Measurements from ENCODE around the gene TM2D3.
"Not testable (repeated sequence)": the region's sequence is repeated elsewhere in the genome, so short reads cannot be mapped to it uniquely, and the experiment has no call there.

TM2D3 gene

DNA sequence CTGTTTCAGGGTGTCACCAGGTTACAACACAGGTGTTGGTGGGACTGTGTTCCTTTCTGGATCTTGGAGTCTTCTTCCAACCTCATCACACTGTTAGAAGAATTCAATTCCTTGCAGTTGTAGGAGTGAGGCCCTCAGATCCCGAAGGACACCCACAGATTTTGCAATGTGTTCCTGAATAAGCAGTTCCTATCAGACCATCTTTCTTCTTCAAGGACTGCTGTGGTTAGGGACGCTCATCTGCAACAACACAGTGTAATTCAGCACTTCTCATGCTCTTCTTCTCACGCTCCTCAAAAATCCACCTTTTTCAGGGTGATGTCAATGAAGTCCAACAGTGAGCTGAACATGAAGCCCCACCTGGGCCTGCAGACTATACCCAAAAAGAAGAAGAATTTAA, 18.8 kb downstream of the TM2D3 start:
- no peak for DNase-seq (ENCODE audit: low read depth, low spot score)
- no peak overlapping the region for H3K4me3 ChIP-seq (ENCODE audit: low read length)

DNA sequence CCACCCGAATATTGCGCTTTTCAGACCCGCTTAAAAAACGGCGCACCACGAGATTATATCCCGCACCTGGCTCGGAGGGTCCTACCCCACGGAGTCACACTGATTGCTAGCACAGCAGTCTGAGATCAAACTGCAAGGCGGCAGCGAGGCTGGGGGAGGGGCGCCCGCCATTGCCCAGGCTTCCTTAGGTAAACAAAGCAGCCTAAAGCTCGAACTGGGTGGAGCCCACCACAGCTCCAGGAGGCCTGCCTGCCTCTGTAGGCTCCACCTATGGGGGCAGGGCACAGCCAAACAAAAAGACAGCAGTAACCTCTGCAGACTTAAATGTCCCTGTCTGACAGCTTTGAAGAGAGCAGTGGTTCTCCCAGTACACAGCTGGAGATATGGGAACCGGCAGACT, 25.5 kb downstream of the TM2D3 start:
- not testable (repeated sequence) for H3K4me3 ChIP-seq (ENCODE audit: low read length)

DNA sequence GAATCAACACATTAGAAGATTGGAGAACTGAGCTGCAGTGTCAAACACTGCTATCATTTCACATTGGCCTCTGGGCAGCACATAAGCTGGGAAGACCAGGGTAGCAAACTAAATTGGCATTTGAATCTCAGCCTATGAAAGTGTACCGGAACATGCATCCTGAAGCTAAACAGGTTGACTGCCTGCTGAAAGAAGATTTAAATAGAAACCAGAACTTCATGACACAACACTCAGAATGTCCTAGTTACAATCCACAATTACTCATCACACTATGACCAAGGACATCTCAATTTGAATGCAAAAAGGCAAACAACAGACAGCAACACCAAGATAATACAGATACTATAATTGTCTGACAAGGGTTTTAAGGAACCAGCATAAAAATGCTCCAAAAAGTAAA, 26.2 kb downstream of the TM2D3 start:
- H3K4me3 ChIP-seq (ENCODE audit: low read length): no peak overlapping the region
- DNase-seq (ENCODE audit: low read depth, low spot score): no peak

More for the DNA sequence above, 25.5 kb downstream of the TM2D3 start:
- DNase-seq (ENCODE audit: low read depth, low spot score): not testable (repeated sequence)

DNA sequence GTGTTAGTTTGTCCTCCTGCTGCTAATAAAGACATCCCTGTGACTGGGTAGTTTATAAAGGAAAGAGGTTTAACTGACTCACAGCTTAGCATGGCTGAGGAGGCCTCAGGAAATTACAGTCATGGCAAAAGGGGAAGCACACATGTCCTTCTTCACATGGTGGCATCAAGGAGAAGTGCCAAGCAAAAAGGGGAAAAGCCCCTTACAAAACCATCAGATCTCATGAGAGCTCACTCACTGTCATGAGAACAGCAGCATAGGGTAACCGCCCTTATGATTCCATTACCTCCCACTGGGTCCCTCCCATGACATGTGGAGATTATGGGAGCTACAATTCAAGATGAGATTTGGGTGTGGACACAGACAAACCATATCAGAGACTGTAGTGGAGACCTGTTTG, 27.0 kb downstream of the TM2D3 start:
- no peak overlapping the region for H3K4me3 ChIP-seq (ENCODE audit: low read length)
- no peak for DNase-seq (ENCODE audit: low read depth, low spot score)

DNA sequence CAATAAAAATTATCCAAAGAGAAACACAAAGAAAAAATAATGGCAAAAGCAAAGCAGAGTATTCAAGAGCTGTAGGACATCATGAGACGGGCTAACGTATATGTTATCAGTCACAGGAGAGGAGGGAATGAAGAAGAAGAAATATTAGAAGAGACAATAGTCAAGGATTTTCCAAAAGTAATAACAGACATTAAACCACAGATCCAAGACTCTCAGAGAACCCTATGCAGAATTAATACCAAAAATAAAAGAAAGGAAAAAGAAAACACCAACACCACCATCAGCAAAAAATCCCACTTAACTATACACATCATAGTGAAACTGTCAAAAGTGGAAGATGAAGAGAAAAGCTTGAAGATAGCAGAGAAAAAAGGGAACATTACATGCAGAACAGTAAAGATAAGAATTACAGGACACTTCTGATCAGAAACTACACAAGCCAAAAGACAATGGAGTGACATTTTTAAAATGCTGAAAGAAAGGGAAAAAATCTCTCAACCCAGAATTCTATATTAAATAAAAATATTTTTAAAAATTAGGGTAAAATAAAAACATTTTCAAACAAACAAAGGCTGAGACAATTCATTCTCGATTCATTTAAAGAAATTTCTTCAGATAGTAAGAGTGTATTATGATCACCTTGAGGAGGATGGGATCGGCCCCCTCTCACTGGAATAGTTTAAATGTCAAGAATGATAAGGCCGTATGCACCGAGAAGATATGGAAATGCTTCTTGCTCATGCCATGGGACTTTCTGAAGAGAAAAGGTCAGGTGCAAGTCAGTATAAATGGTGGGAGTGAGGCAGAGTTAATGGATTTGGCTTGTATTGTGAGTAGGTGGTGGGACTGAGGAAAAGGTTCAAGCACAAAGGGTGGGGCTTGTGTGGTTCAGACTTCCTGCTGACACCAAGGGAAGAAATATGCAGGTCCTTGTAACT, 28.5 kb downstream of the TM2D3 start:
- H3K4me3 ChIP-seq (ENCODE audit: low read length): no peak overlapping the region

DNA sequence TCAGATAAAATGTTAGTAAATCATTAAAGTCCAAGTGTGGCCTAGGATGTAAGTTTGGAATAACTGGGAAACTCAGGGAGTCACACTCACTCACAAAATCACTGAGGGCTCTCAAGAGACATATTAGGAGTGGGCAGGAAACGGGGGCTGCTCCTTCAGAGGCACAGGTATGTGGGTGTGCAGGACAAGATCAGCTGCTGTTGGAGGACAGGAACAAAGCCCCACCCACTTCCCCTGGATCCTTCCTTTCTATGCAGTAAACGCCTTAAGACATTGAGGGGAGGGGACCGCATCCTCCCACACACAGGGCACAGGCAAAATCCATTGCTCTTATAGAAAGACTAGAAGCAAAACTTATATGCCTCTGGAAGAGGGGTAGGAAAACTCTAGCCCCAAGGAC, 30.2 kb downstream of the TM2D3 start:
- DNase-seq (ENCODE audit: low read depth, low spot score): no peak
- H3K4me3 ChIP-seq (ENCODE audit: low read length): no peak overlapping the region

More for the DNA sequence above, 28.5 kb downstream of the TM2D3 start:
- DNase-seq (ENCODE audit: low read depth, low spot score): no peak

DNA sequence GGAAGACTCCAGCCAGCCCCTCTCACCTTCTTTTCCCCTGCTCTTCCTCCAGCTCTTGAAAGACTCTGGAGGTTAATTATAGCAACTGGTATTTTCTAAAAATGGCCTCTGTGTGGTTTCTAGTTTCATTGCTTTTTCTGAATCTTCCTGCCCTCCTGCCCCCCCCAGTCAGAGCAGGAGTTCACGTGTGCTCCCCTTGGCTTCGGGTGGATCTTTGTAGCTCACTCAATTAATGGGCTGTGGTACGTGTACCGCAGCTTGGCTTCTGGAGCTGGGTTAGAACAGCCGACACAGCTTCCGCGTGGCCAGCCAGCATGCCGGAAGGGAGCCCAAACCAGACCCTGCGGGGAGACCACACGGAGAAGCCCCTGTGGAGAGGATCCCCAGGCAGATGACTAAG, 31.5 kb downstream of the TM2D3 start:
- no peak for DNase-seq (ENCODE audit: low read depth, low spot score)
- H3K4me3 ChIP-seq (ENCODE audit: low read length): no peak overlapping the region

DNA sequence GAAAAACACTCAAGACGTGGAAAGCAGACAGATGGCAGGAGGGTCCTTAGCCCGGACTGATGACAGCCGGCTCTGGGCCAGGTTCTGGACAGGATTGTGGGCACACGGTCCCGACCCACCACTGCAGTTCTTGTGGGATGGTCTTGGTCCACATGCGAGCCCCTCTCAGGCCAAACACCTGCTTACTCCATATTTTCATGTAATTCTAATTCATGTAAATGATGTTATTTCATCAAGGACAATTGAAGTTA, 32.6 kb downstream of the TM2D3 start:
- no peak overlapping the region for H3K4me3 ChIP-seq (ENCODE audit: low read length)
- DNase-seq (ENCODE audit: low read depth, low spot score): no peak

DNA sequence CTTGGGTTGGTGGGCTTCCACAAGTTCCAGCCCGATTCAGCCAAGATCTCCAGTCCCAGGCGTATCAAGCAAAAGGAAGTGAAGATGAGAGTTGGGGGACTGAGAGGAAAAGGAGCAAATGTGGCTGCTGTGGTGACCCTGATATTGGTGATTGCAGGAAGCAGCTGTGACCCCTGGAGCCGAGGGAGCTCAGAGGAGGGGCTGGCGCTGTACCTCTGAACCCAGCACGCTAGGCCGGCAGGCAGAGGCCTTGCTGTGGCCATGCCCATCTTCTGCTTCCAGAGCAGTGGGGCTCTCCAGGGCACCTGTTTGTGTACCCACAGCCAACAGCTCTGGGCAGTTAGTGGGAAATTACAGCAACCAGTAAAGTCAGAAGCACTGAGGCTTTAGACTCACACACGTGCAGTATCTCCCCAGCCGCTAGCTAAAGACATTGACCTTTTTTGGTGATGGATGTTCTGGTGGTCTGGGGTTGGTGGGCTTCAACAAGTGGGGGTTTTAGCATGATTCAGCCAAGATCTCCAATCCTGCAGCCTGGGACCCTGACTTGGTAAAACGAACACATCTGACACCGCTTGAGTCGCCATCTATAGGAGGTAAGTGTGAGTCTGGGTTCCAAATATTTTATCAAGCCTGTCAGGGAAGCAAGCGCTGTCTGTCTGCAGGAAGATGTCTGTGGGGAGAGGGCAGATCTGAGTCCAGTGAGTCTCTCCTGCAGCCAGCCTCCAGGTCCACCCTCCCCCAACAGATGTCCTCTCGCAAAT, 33.1 kb downstream of the TM2D3 start:
- DNase-seq (ENCODE audit: low read depth, low spot score): no peak
- H3K4me3 ChIP-seq (ENCODE audit: low read length): no peak overlapping the region

DNA sequence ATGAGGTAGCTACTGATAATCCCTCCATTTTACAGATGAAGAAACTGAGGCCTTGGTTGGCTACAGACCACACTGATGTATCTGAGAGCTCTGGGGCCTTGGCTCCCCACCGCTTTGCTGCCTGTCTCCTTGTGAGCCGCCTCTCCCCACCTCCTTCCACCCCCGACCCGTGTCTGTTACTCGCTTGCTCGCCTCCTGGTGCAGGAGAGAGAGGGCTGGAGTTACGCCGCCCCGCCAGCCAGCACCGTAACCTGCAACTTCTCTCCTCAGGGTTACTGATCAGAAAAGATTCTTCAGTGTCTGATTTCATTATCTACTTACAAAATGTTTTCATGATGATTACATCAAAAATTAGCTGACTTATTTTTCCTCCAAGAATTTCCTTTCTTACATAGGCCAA, 34.1 kb downstream of the TM2D3 start:
- no peak overlapping the region for H3K4me3 ChIP-seq (ENCODE audit: low read length)
- no peak for DNase-seq (ENCODE audit: low read depth, low spot score)

DNA sequence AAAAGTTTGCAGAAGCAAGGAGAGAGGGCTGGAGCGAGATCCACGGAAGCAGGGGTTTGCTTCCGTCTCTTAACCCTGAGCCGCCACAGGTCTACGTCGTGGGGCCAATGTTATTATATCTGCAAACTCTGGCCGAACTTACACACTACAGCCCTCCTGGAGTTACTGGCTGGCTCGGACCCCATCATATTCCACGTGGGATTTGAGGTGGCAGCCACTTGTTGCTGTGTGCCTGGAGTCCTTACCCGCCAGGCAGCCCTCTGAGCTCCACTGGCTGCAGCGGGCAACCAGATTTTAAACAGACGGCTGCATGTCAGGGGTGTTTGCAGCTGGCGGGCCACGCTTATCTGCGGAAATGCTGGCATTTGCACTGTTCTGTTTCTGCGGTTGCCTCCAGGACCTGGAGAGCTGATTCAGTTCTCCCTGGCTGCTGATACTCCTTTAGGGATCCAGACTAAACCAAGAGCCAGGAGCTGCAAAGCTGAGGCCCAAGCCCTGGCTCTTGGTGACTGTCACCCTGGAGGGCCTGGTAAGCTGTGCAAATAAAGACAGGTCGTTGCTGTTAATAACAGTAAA, 34.7 kb downstream of the TM2D3 start:
- H3K4me3 ChIP-seq (ENCODE audit: low read length): no peak overlapping the region
- DNase-seq (ENCODE audit: low read depth, low spot score): no peak

DNA sequence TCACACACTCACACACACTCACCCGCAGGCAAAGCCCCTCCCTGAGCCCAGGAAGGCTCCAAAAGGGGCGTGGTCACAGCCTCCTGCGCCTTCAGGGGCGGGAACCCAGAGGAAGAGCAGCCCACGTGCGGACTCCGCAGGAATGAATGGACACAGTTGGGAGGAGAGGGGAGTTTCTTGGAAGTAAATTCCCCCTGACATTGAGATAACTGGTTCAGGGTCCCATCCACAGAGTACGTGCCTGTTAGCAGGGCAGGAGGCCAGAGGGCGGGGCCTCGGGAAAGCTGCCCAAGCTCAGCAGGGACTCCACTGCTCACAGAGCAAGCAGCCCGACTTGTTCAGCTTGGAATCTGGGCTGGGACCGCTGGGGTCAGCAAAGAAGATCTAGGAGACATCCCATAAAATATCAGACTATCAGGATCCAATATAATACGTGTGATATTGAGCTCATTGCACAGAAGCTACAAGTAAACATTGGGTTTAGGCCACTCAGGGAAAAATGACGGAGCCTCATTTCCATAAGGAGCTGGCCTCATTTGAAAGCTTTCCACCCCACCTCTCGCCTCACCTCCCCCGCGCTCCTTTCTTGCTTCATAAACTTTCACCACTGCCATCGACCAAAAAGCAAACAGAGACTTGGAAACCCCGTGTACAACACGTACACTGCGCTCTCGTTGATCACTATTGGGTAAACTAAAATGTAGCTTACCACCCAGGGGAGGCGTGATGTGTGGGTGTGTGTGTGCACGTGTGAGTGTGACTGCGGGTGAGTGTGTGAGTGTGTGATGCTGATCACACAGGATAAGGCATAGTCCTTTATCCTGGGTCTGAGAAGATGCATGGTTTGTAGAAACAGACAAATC, 36.0 kb downstream of the TM2D3 start:
- H3K4me3 ChIP-seq (ENCODE audit: low read length): no peak overlapping the region
- no peak for DNase-seq (ENCODE audit: low read depth, low spot score)

DNA sequence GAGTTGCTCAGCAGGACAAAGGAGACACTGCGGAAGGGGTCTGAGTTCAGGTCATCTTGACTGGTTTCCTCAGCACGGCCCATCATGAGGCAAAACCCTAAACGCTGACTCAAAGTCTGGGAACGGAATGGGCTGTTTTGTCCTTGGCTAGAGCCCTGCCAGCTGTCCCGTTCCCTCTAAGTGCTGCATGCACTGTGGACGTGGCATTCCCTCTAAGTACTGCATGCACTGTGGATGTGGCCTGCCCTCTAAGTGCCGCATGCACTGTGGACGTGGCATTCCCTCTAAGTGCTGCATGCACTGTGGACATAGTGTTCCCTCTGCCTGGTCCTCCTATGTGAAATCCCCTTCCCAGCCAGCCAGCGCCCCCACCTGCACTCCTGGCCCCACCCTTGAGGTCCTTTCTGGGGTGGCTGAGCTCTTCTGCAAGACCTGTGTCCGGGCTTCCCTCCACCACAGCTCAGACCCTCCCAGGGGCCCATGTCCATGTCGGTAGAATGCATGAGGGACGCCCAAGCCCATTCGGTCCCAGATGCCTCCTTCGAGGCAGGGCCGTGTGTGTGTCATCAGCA, 36.7 kb downstream of the TM2D3 start:
- no peak for DNase-seq (ENCODE audit: low read depth, low spot score)
- H3K4me3 ChIP-seq (ENCODE audit: low read length): no peak overlapping the region

DNA sequence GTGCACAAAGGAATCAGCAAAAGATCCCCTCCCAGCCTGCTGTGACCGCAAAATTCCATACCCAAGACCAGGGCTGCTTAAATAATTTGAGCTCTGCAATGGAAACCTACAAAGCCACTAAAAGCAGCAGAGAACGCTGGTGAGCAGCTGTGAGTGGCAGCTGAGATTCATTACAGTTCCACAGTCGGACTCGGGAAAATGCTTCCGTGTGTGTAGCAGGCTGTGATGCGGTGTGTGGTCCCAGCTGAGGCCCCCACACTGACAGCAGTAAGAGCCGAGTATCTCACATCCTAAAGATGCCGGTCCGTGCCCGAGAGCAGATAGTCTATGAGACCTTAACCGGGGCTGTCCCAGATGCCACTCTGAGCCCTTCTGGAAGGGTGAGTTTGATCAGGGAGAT, 37.4 kb downstream of the TM2D3 start:
- no peak for DNase-seq (ENCODE audit: low read depth, low spot score)
- H3K4me3 ChIP-seq (ENCODE audit: low read length): no peak overlapping the region

DNA sequence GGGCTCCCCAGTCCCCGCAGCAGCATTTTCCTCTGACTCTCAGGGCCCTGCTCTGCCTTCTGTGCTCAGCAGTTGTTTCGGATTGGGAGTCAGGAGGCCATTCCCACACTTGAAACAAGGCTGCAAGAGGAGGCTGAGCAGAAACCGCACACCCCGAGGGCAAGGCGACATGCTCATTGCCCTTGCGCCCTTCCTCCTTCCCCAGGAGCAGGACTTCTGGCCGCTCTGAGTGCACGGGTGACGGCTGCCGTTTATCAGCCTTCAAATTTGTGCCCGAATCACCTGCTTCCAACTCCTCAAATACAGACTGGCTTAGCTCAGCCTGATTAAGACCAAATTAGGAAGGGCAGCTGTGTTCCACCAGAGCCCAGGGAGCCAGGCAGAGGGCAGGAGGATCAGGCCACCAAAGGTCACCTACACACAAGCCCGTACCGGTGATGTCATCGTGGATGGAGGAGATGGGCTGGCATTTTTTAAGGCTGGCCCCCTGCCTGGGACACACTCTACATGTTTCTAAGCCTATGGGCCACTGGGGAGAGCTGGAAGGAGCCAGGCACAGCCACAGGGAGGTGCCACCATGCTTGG, 38.1 kb downstream of the TM2D3 start:
- H3K4me3 ChIP-seq (ENCODE audit: low read length): no peak overlapping the region
- DNase-seq (ENCODE audit: low read depth, low spot score): no peak

DNA sequence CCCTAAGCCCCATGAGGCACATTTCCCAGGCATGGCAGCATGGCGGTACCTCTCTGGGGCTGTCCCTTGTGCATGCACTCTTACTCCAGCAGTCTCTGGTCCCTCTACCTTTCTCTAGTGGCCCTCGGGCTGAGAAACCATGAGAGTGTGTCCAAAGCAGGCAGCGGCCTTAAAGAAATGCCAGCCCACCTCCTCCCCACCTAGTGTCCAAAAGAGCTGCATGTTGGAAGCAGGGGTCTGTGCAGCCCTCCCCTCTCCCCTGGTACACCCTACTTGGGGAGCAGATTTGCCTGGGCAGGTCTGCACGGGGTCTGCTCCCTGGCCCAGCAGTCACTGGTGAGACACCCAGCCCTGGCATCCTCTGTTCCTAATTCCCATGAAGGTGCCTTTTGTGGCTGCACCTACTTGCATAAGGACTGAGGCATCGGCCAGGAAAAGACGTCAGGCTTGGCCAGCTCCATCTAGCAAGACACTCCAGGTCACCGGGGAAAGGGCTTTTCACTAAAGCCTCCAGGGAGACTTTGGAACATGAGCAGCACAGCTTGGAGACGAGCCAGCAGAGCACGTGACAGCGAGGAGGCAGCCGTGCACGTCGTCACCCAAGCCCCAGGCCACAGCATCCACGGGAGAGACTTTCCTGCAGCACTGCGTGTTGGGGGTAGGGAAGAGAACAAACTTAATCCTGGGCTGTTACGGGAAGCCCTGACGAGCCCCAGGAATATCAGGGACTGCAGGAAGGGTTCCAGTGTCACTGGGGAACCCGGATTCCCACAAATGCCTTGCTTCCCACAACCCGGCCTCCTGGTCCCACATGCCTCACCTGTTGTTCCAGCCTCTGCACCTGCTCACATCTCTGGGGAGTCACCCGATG, 38.8 kb downstream of the TM2D3 start:
- no peak for DNase-seq (ENCODE audit: low read depth, low spot score)
- no peak overlapping the region for H3K4me3 ChIP-seq (ENCODE audit: low read length)

DNA sequence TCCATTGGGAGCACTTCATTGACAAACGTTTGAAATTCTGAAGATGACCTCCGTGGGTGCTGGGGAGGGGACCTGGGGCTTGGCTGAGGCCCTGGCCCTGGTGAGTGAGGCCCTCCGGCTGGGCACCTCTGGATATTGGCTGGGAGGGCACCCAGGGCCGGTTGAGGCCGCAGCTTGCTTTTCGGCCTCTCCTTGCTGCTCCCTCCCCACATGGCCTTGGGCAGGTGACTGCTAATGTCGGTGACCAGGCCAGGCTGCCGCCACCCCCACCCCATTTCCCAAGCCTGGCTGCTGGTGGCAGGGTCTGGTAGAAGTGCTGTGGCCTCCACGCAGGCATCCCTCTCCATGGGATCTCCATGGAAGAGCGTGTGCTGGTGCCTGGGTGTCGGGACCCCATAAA, 39.5 kb downstream of the TM2D3 start:
- DNase-seq (ENCODE audit: low read depth, low spot score): no peak
- no peak overlapping the region for H3K4me3 ChIP-seq (ENCODE audit: low read length)
